ENCODE results near the gene ANO4.

GRCh38 chr12:100857971-100858370 lies 63.4 kb downstream of the ANO4 start:
- TF ChIP-seq CTCF (IDR thresholded peaks at IDR 0.05) = no peak
- TF ChIP-seq POLR2A (IDR thresholded peaks at IDR 0.05) = no peak
